ENCODE results near the gene GATB. TPM values are rescaled to one million over a fixed set of nuclear protein-coding genes. Genes with fewer than 3 reads are reported as not detected.
A peak's percentile ranks its signal among the peaks of the same experiment; 100 is the strongest.

Gene GATB
- polyA plus RNA-seq, 1 donor (not counting 4 experiments of a cell fraction or from before 2014, with no cell fraction given), result 31.0 TPM

DNA sequence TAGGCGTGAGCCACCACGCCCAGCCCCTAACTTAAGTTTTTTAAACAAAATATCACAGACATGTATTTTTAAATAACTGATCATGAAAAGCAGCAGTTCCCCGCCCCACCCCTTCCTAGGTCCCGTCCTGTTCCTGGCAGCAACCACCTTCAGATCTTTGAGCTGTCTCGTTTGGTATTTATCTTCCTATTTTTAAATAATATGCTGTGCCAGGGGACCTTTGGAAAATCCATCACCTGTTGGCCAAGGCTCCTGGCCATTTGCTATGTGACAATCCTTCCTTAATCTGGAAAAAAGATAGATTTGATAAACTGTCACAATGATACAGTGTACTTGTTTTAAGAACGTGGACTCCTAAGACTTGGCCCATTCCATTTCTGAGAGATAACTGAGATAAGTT lies 10.7 kb downstream of the GATB start:
- FAIRE-seq (no peak), DNase-seq (ENCODE audit: low read depth, low spot score) (no peak)
- dilution Hi-C loops (cut with MboI; ENCODE audit: extremely low pct_ligation_motif_present, low sequenced_read_pairs), result no loop called here
- Histone ChIP-seq H3K9me1 (ENCODE audit: control insufficient read depth, extremely low read depth, insufficient read depth, low read length) (no peaks in the 10 kb centered on the region), H3K36me3 (ENCODE audit: control insufficient read depth in 2 of 2, extremely low read depth in 1 of 2, insufficient read depth in 2 of 2, low read length in 2 of 2) (peaks cover 0 to 2% of the 10 kb centered on the region in 2 experiments), H2AFZ (ENCODE audit: control insufficient read depth, low read length) (no peak overlapping the region), H3K4me3 (ENCODE audit: control insufficient read depth in 2 of 3, extremely low read depth in 1 of 3, insufficient read depth in 2 of 3, low read depth in 1 of 3, low read length in 3 of 3) (no peak overlapping the region), H3K27me3 (ENCODE audit: control insufficient read depth, extremely low read depth, insufficient read depth, low read length) (no peaks in the 10 kb centered on the region), H4K20me1 (ENCODE audit: control insufficient read depth, extremely low read depth, insufficient read depth, low read length) (no peaks in the 10 kb centered on the region), H3K4me2 (ENCODE audit: control insufficient read depth, extremely low read depth, insufficient read depth, low read depth, low read length) (no peak overlapping the region), H3K79me2 (ENCODE audit: control insufficient read depth, insufficient read depth, low read length) (peaks cover 4% of the 10 kb centered on the region), H3K9me3 (ENCODE audit: control insufficient read depth, low read depth, low read length) (no peaks in the 10 kb centered on the region), H3K9ac (ENCODE audit: control insufficient read depth, extremely low read depth, insufficient read depth, low read length) (no peak overlapping the region), H3K27ac (ENCODE audit: control insufficient read depth, insufficient read depth, low read length) (no peak overlapping the region), H3K4me1 (ENCODE audit: control insufficient read depth, extremely low read depth, insufficient read depth, low read length) (peaks cover 24% of the 10 kb centered on the region)
- TF ChIP-seq, protein P1, sequence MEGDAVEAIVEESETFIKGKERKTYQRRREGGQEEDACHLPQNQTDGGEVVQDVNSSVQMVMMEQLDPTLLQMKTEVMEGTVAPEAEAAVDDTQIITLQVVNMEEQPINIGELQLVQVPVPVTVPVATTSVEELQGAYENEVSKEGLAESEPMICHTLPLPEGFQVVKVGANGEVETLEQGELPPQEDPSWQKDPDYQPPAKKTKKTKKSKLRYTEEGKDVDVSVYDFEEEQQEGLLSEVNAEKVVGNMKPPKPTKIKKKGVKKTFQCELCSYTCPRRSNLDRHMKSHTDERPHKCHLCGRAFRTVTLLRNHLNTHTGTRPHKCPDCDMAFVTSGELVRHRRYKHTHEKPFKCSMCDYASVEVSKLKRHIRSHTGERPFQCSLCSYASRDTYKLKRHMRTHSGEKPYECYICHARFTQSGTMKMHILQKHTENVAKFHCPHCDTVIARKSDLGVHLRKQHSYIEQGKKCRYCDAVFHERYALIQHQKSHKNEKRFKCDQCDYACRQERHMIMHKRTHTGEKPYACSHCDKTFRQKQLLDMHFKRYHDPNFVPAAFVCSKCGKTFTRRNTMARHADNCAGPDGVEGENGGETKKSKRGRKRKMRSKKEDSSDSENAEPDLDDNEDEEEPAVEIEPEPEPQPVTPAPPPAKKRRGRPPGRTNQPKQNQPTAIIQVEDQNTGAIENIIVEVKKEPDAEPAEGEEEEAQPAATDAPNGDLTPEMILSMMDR (optimal IDR thresholded peaks at IDR 0.05 in 1 of 3, IDR thresholded peaks at IDR 0.05 in 1 of 3, conservative IDR thresholded peaks at IDR 0.05 in 1 of 3; ENCODE audit: extremely low read depth in 1 of 3, insufficient read depth in 2 of 3, low read length in 3 of 3), result no peak

DNA sequence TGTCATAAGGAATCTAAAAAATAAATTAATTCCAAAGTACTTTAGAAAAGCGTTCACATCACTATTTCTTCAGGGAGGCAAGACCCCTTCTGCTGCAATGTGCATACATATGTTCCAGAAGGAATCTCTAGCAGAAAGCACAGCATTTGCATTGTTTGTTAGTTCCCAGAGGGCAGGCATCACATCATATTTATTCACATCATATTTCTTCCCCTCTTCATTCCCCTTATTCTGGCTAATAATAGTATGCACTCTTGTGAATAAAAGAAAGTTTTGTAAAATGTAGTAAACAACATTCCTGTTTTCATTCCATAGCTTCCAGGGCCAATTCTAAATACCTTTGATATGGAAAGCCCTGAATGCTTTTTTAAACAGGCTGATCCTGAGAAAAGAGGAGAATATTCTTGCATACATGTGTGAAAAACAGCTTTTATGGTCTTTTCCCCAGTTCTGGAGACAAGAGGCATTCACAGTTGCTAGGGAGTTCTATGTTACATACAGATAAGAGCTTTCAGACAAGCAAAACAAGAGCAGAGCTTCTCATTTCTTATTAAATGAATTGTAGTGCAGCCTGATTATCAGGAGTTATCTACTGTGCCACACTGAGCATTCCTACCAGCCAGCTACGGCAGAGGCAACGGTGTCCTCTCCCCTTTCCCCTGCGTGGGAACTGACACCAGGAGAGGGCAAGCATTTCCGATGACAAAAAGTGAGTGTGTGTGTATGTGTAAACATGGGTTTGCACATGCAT lies 15.2 kb downstream of the GATB start:
- H2AFZ ChIP-seq (ENCODE audit: control insufficient read depth, low read length), result no peak overlapping the region
- no peak overlapping the region for H3K9ac ChIP-seq (ENCODE audit: control insufficient read depth, extremely low read depth, insufficient read depth, low read length)
- peaks cover 35% of the 10 kb centered on the region for H3K4me1 ChIP-seq (ENCODE audit: control insufficient read depth, extremely low read depth, insufficient read depth, low read length)
- peaks cover 4% of the 10 kb centered on the region for H3K79me2 ChIP-seq (ENCODE audit: control insufficient read depth, insufficient read depth, low read length)
- TF ChIP-seq, protein P1 (optimal IDR thresholded peaks at IDR 0.05 in 1 of 3, IDR thresholded peaks at IDR 0.05 in 1 of 3, conservative IDR thresholded peaks at IDR 0.05 in 1 of 3; ENCODE audit: extremely low read depth in 1 of 3, insufficient read depth in 2 of 3, low read length in 3 of 3), result no peak
- TF ChIP-seq EZH2 (IDR thresholded peaks at IDR 0.05; ENCODE audit: low read length), result no peak
- DNase-seq (ENCODE audit: low read depth, low spot score) (no peak), FAIRE-seq (no peak)
- H3K4me2 ChIP-seq (ENCODE audit: control insufficient read depth, extremely low read depth, insufficient read depth, low read depth, low read length), result no peak overlapping the region
- H4K20me1 ChIP-seq (ENCODE audit: control insufficient read depth, extremely low read depth, insufficient read depth, low read length), result no peaks in the 10 kb centered on the region
- H3K9me1 ChIP-seq (ENCODE audit: control insufficient read depth, extremely low read depth, insufficient read depth, low read length), result no peaks in the 10 kb centered on the region
- dilution Hi-C loops (cut with MboI; ENCODE audit: extremely low pct_ligation_motif_present, low sequenced_read_pairs), result no loop called here
- H3K27ac ChIP-seq (ENCODE audit: control insufficient read depth, insufficient read depth, low read length), result peak overlapping the region; percentile 87
- no peak overlapping the region for H3K4me3 ChIP-seq (ENCODE audit: control insufficient read depth in 2 of 3, extremely low read depth in 1 of 3, insufficient read depth in 2 of 3, low read depth in 1 of 3, low read length in 3 of 3)
- H3K36me3 ChIP-seq (ENCODE audit: control insufficient read depth in 2 of 2, extremely low read depth in 1 of 2, insufficient read depth in 2 of 2, low read length in 2 of 2), result peaks cover 0 to 2% of the 10 kb centered on the region in 2 experiments
- H3K27me3 ChIP-seq (ENCODE audit: control insufficient read depth, extremely low read depth, insufficient read depth, low read length), result no peaks in the 10 kb centered on the region
- H3K9me3 ChIP-seq (ENCODE audit: control insufficient read depth, low read depth, low read length), result no peaks in the 10 kb centered on the region

All from keratinocyte (primary cell).